ENCODE data around the gene ZNF511. TPM values are rescaled to one million over a fixed set of nuclear protein-coding genes. Genes with fewer than 3 reads are reported as not detected.

Gene ZNF511
- total RNA-seq, 1 experiment from 2014 or later = 89.4 TPM

DNA sequence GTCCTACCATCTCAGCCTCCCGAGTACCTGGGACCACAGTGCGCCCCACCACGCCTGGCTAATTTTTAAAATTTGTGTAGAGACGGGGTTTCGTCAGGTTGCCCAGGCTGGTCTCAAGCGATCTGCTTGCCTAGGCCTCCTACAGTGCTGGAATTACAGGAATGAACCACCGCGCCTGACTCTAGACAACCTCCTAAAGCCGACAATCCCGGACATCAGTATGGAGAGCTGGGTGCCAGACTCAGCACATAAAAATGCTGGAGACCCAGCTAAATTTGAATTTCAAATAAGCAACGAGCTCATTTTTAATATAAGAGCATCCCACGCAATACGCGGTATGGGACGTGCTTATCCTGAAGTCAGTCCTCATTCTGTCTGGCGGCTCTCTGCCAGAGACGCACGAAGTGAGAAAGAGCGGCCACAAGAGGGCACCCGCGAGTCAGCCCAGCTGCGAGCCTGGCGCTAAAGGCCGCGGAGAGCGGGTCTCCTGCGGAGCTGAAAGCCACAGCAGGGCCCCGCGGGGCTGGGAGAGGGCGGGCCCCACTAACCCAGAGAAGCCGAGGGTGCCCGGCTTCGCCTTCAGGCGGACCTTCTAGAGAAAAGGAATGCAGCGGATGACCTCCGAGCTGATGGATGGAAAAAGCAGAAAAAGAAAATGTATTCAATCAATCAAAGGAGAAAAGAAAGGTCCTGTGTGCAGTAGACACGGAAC is 20.9 kb downstream of the ZNF511 start:
- DNase-seq = peak; percentile 87
- Histone ChIP-seq H2AK5ac (ENCODE audit: insufficient read length, low read length) (no peak overlapping the region), H2BK5ac (ENCODE audit: insufficient read length, low read length) (no peak overlapping the region), H2BK120ac (ENCODE audit: low read depth, low read length, poor library complexity, severe bottlenecking) (no peak overlapping the region), H2BK12ac (ENCODE audit: insufficient read length, low read depth, low read length) (no peak overlapping the region), H3K27ac (ENCODE audit: insufficient read length, low read depth, low read length) (no peak overlapping the region), H3K18ac (ENCODE audit: insufficient read length, low read depth, low read length) (no peak overlapping the region), H3K4me1 (ENCODE audit: insufficient read depth, low read length) (no peaks in the 10 kb centered on the region; the same call in 1 of the 2 replicates), H3K56ac (ENCODE audit: insufficient read length, low read depth, low read length) (no peak overlapping the region), H3K23me2 (ENCODE audit: insufficient read length, low read depth, low read length, poor library complexity, severe bottlenecking) (peaks cover 19% of the 10 kb centered on the region), H3K14ac (ENCODE audit: insufficient read depth, low read length) (no peak overlapping the region), H3K79me2 (ENCODE audit: insufficient read depth, low read length) (no peaks in the 10 kb centered on the region), H4K91ac (ENCODE audit: insufficient read length, low read depth, low read length) (no peak overlapping the region), H2BK15ac (ENCODE audit: low read depth, low read length) (no peak overlapping the region), H2BK20ac (ENCODE audit: low read depth, low read length, poor library complexity, severe bottlenecking) (no peak overlapping the region), H3K27me3 (ENCODE audit: insufficient read depth, low read length) (peaks cover 29% of the 10 kb centered on the region; the same call in 1 of the 2 replicates), H4K5ac (ENCODE audit: insufficient read length, low read depth, low read length) (no peak overlapping the region), H3K9me3 (ENCODE audit: control insufficient read depth, low read depth, low read length) (no peaks in the 10 kb centered on the region), H3K4ac (ENCODE audit: low read depth, low read length) (no peak overlapping the region), H3K23ac (ENCODE audit: insufficient read length, low read depth, low read length) (no peak overlapping the region), H2AFZ (ENCODE audit: low read length) (no peak overlapping the region), H4K8ac (replicated peaks; ENCODE audit: insufficient read length, low read depth, low read length) (no peak overlapping the region), H3K4me2 (ENCODE audit: insufficient read depth, insufficient read length, low read length) (peak overlapping the region; percentile 22), H4K20me1 (ENCODE audit: control insufficient read depth, insufficient read depth, insufficient read length) (no peaks in the 10 kb centered on the region), H3T11ph (ENCODE audit: low read length) (no peak overlapping the region), H3K79me1 (ENCODE audit: insufficient read depth, low read depth, low read length, poor library complexity, severe bottlenecking) (no peaks in the 10 kb centered on the region), H3K9ac (ENCODE audit: extremely low read depth, insufficient read length, low read length) (no peak overlapping the region)
- TF ChIP-seq, protein P1, sequence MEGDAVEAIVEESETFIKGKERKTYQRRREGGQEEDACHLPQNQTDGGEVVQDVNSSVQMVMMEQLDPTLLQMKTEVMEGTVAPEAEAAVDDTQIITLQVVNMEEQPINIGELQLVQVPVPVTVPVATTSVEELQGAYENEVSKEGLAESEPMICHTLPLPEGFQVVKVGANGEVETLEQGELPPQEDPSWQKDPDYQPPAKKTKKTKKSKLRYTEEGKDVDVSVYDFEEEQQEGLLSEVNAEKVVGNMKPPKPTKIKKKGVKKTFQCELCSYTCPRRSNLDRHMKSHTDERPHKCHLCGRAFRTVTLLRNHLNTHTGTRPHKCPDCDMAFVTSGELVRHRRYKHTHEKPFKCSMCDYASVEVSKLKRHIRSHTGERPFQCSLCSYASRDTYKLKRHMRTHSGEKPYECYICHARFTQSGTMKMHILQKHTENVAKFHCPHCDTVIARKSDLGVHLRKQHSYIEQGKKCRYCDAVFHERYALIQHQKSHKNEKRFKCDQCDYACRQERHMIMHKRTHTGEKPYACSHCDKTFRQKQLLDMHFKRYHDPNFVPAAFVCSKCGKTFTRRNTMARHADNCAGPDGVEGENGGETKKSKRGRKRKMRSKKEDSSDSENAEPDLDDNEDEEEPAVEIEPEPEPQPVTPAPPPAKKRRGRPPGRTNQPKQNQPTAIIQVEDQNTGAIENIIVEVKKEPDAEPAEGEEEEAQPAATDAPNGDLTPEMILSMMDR (conservative IDR thresholded peaks at IDR 0.05) = peak; percentile 99
- Mint-ChIP-seq H3K36me3 (ENCODE audit: insufficient read depth in 1 of 3, low read depth in 3 of 3) (no peaks in the 10 kb centered on the region; a peak in 1 of 7 replicates), H3K27me3 (ENCODE audit: low read depth) (peaks cover 91% of the 10 kb centered on the region), H3K4me3 (peak overlapping the region; percentile 26 to 44; a peak in 4 of 5 replicates), H3K27ac (no peak overlapping the region; a peak in 1 of 7 replicates), H3K9me3 (peaks cover 13% of the 10 kb centered on the region in 2 experiments), H3K4me1 (peaks cover 14 to 28% of the 10 kb centered on the region in 2 experiments)
- no CpG with 5 or more reads among the region's 37 CpGs for WGBS (ENCODE audit: extremely low coverage, insufficient read length, low lambda C conversion rate)
